Heart left ventricle (tissue), 16 donors: Measurements from ENCODE around the gene IGLL1. TPM values are rescaled to one million over a fixed set of nuclear protein-coding genes. Genes with fewer than 3 reads are reported as not detected.
"Not testable (repeated sequence)": the region's sequence is repeated elsewhere in the genome, so short reads cannot be mapped to it uniquely, and the experiment has no call there.

Source experiments
- ATAC-seq, 4 donors: fragments of 200-7000 bp; cut with Tn5 transposase; one replicate each; pipeline ENCODE4 v1.9.1; 2020 to 2022; ENCODE audit warnings: moderate library complexity in 4 of 4, mild to moderate bottlenecking in 3 of 4, moderate number of reproducible peaks in 1 of 4
- DNase-seq, 5 donors: peaks; one replicate each; pipeline ENCODE4 v3.0.0-alpha.2; 2020
- H3K27ac ChIP-seq, 12 donors: fragments of 200-600 bp; sonication (generic) in 4 of 12; one replicate each; pipeline versions ENCODE4 v1.5.0 to v1.8.0; 2016 to 2022; ENCODE audit warnings: mild to moderate bottlenecking in 2 of 12
- H3K27me3 ChIP-seq, 9 donors: fragments of 200-600 bp; sonication (generic) in 2 of 9; one replicate each; pipeline versions ENCODE4 v1.5.1 to v1.8.0; 2016 to 2022; ENCODE audit warnings: mild to moderate bottlenecking in 3 of 9
- H3K36me3 ChIP-seq, 9 donors: fragments of 200-600 bp; sonication (generic) in 2 of 9; one replicate each; pipeline versions ENCODE4 v1.5.0 to v1.8.0; 2018 to 2022; ENCODE audit warnings: mild to moderate bottlenecking in 2 of 9
- H3K4me1 ChIP-seq, 12 donors: fragments of 200-600 bp; sonication (generic) in 4 of 12; one replicate each; pipeline versions ENCODE4 v1.5.0 to v1.8.0; 2016 to 2022; ENCODE audit warnings: mild to moderate bottlenecking in 3 of 12
- H3K4me3 ChIP-seq, 12 donors: fragments of 200-600 bp; sonication (generic) in 4 of 12; one replicate each; pipeline versions ENCODE4 v1.5.0 to v1.8.0; 2017 to 2022; ENCODE audit warnings: mild to moderate bottlenecking in 9 of 12, moderate library complexity in 4 of 12
- H3K9me3 ChIP-seq, 12 donors: fragments of 200-600 bp; sonication (generic) in 4 of 12; one replicate each; pipeline versions ENCODE4 v1.5.0 to v1.8.0; 2016 to 2022; ENCODE audit warnings: mild to moderate bottlenecking in 1 of 12
- POLR2A ChIP-seq, 2 donors: fragments of 450-650 bp; IDR thresholded peaks; one replicate each; pipeline ENCODE4 v1.6.1; 2017; ENCODE audit warnings: antibody characterized with exemption in 2 of 2, mild to moderate bottlenecking in 2 of 2, moderate library complexity in 2 of 2
- WGBS, 4 donors: extraction: QIAGEN DNeasy Blood & Tissue Kit in 2 of 4; methylation state at CpG; one replicate each; pipeline versions ENCODE4 v1.1.5 to v1.1.7; 2013 to 2018; 5-methylcytosine and 5-hydroxymethylcytosine counted together
- intact Hi-C, 10 donors: fragments of 100-400 bp; cut with DNase I; formaldehyde crosslinking; loops; one replicate each; pipeline versions ENCODE4 v1.11.1 to v1.14.2; 2022
- long read RNA-seq, 3 donors: library from polyadenylated mRNA; unstranded; transcript quantifications; one replicate each; pipeline ENCODE4 v2.0.0, GENCODE V29; 2020 to 2021
- polyA plus RNA-seq, 2 donors: library from polyadenylated mRNA; stranded (reverse); fragments of 200-250 nt; gene quantifications; one replicate each; pipeline ENCODE4 v1.2.3, GENCODE V29; 2013
- total RNA-seq, 9 donors: library from RNA; depleted of rRNA in 2 of 9; stranded (reverse); fragments of >200 nt in 2 of 9; fragmentation: NEBNext Ultra II Directional in 3 of 9; extraction: Animal tissue kit (Norgen Biotek cat#: 25700) in 3 of 9; gene quantifications; one replicate each; pipeline versions ENCODE4 v1.1.0 to v1.2.4, GENCODE V29; 2016 to 2023
- TF ChIP-seq, protein P1 (sequence below), 12 donors: fragments of 200-600 bp; sonication (generic) in 4 of 12; IDR thresholded peaks; one replicate each; pipeline versions ENCODE4 v1.5.0 to v1.8.0; 2018 to 2022; ENCODE audit warnings: antibody characterized with exemption in 12 of 12, mild to moderate bottlenecking in 5 of 12
- donor health status: ischemic (EF 13 %, LVEDD 7.1; RV severe dilation, severe dysfunction).
- donor health status: healthy with polysubstance abuse.
- donor health status: DM: no; HTN: yes; CAD: no.
- donor health status: DM: no; HTN: no; CAD: no.
- donor health status: ischemic (EF 25% LVEDD 6.9; RV normal size, moderate dysfunction).
- donor health status: ischemic (EF 25% LVEDD 5.7; RV mildly dilated, moderate dysfunction).
- donor health status: healthy.
- donor health status: DM: yes; HTN: yes; CAD: no.
- donor health status: ischemic (EF 35%, LVEDD 5.7; RV mildly dilated, moderate dysfunction).
- donor health status: nonischemic (EF 11% LVEDD 7.7; RV severe dilation, severe dysfunction).
- donor health status: DM: yes; HTN: yes; CAD: no.
- donor health status: PGD.
- donor health status: ischemic (EF 29% LVEDD 5.4; RV normal size, mild dysfunction).
- donor health status: nonischemic (EF 23%, LVEDD 6.1; RV moderate dilation, normal function).

Gene IGLL1
- total RNA-seq (not detected), polyA plus RNA-seq (not detected)
- long read RNA-seq, donor 1: 0 reads
- long read RNA-seq, donor 2: 0 reads
- long read RNA-seq, donor 3: 0 reads

DNA sequence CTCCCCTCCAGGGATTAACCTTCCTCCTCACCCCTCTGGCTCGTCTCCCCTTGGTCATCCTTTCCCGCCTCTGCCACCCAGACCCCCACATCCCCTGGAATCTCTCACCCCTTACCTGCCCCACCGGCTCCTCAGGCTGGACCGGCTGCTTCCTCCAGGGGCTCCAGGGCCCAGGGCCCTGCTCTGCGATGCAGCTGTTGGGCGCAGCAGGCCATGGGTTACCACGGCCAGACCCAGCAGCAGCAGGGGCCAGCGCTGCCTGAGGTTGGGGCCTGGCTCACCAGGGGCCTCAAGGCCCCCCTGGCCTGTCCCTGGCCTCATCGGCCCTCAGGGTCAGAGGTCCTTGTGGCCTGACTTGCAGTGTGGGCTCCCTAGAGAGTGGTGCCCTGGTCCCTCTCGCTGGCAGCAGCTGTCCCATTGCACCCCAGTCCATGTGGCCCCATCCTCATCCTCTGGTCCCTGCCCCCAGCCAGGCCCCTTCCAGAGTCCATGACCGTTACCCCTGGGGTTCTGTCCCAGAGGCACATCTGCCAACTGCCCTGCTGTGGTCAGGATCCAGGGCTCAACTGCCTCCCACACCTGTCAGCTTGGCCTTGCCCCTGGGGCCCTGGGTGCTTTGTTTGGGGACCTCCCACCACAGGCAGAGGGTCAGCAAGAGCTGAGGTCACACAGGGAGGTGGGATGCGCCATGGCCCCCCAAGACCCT, at the start of gene IGLL1:
IGLL1 (minus strand) TSS at position 421 of the 706 bp plus-strand sequence; CDS start at position 321, 100 bp downstream.
- TF ChIP-seq, protein P1, sequence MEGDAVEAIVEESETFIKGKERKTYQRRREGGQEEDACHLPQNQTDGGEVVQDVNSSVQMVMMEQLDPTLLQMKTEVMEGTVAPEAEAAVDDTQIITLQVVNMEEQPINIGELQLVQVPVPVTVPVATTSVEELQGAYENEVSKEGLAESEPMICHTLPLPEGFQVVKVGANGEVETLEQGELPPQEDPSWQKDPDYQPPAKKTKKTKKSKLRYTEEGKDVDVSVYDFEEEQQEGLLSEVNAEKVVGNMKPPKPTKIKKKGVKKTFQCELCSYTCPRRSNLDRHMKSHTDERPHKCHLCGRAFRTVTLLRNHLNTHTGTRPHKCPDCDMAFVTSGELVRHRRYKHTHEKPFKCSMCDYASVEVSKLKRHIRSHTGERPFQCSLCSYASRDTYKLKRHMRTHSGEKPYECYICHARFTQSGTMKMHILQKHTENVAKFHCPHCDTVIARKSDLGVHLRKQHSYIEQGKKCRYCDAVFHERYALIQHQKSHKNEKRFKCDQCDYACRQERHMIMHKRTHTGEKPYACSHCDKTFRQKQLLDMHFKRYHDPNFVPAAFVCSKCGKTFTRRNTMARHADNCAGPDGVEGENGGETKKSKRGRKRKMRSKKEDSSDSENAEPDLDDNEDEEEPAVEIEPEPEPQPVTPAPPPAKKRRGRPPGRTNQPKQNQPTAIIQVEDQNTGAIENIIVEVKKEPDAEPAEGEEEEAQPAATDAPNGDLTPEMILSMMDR (IDR thresholded peaks at IDR 0.05): no peak
- TF ChIP-seq POLR2A (IDR thresholded peaks at IDR 0.05): no peak
- H3K27ac ChIP-seq: no peak within 1 kb of the TSS
- H3K4me1 ChIP-seq: no peaks in the 10 kb centered on the region
- ATAC-seq: no peak
- no peaks in the 10 kb centered on the region for H3K9me3 ChIP-seq
- intact Hi-C loops: no loop called here
- H3K4me3 ChIP-seq: no peak within 1 kb of the TSS
- peak in 1 of 5 donors; percentile 56 for DNase-seq
- no peaks in the 10 kb centered on the region for H3K27me3 ChIP-seq
- no peaks in the 10 kb centered on the region for H3K36me3 ChIP-seq
- 77 to 82% (median 80%) methylated on average over 9 to 12 of the region's 12 CpGs for WGBS, 4 donors

DNA sequence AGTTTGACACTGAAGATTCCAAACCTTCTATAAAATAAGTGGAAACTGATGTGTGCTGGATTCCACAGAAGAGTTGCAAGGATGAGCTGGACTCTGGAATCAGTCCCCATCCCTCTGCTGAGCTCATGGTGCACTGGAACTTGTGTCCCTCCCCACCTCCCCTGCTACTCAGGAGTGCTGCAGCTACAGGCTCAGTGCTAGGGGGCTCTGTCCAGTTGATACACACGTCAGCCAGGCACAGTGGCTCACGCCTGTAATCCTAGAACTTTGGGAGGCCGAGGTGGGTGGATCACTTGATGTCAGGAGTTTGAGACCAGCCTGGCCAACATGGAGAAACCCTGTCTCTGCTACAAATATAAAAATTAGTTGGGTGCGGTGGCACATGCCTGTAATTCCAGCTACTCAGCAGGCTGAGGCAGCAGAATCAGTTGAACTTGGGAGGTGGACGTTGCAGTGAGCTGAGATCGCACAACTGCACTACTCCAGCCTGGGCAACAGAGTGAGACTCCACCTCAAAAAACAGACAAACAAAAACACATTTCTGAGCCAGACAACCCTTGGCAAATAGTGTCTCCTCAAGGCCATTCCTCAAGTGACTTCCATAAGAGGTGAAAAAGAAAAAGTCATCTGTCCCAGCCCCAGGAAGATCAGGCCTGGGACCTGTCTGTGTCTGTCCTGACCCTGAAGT, 48.1 kb upstream of the IGLL1 start:
- not testable (repeated sequence) for ATAC-seq, DNase-seq, H3K36me3 ChIP-seq, H3K27ac ChIP-seq, H3K27me3 ChIP-seq, H3K9me3 ChIP-seq, H3K4me1 ChIP-seq, H3K4me3 ChIP-seq
- 77 to 87% (median 83%) methylated on average over 6 of the region's 6 CpGs for WGBS, 4 donors
- intact Hi-C loops: loop anchor here in 6 of 10 donors (5.0 to 10.0 kb wide), 5 partner anchors 57 to 219 kb away; partner anchors contain the start of genes CHCHD10 (in 4 of the 6) and C22orf15 (in 3 of the 6)

DNA sequence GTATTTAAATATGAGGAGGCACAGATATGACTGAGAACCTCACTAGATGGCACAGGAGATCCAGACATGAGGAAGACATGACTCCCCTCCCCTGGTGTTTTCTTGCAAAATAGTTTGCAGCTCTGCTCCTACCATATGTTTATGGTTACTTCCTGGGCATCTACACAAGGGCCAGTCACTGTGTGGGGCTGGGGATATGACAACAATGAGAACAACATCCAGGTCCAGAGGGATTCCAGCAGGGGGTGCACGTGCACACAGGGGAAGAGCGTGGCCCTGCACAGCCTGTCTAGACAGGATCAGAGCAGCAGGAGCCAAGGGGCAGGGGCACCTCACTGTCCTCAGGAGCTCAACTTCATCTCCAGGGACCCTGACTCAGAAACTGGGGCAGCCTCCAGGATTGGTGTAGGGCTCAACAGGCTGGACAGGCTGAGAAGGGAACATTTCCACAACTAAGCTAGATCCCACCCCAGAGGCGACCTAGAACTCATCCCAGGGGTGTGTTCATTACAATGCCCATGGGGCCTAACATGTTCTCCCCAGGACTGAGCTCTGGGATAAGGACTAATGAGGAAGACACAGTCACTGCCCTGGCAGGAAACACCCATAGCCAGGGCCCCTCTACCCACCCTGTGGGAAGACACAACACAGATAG, 47.4 kb upstream of the IGLL1 start:
- H3K4me1 ChIP-seq, H3K27ac ChIP-seq, H3K4me3 ChIP-seq, H3K36me3 ChIP-seq, H3K9me3 ChIP-seq, H3K27me3 ChIP-seq: not testable (repeated sequence)
- TF ChIP-seq, protein P1 (IDR thresholded peaks at IDR 0.05): peak; percentile 26 to 55 (median 37)
- WGBS, 4 donors: 36 to 60% (median 47%) methylated on average over 2 to 3 of the region's 3 CpGs
- ATAC-seq: peak; percentile 85 to 92 (median 90)
- intact Hi-C loops: loop anchor here in 6 of 10 donors (5.0 to 10.0 kb wide), 5 partner anchors 57 to 220 kb away; partner anchors contain the start of genes CHCHD10 (in 4 of the 6) and C22orf15 (in 3 of the 6)
- DNase-seq: peak in 3 of 5 donors; percentile 35 to 58 (median 51)

- no peak for DNase-seq
- TF ChIP-seq, protein P1 (IDR thresholded peaks at IDR 0.05): no peak
- TF ChIP-seq POLR2A (IDR thresholded peaks at IDR 0.05): no peak
- H3K27me3 ChIP-seq: no peaks in the 10 kb centered on the region
- no peaks in the 10 kb centered on the region for H3K36me3 ChIP-seq
- no peak overlapping the region for H3K27ac ChIP-seq
- no peak for ATAC-seq
- H3K4me3 ChIP-seq: no peak overlapping the region
- no peaks in the 10 kb centered on the region for H3K4me1 ChIP-seq
- WGBS, 4 donors: 93 to 98% (median 94%) methylated on average over 2 of the region's 2 CpGs
- H3K9me3 ChIP-seq: peaks cover 0 to 7% (median 0%) of the 10 kb centered on the region in 12 donors
- intact Hi-C loops: loop anchor here in 6 of 10 donors (5.0 to 10.0 kb wide), 5 partner anchors 58 to 221 kb away; partner anchors contain the start of genes CHCHD10 (in 4 of the 6) and C22orf15 (in 3 of the 6)
Observed at GRCh38 chr22:23626286-23626975, 46.3 kb upstream of the IGLL1 start.
